GM12878 (cell line): ENCODE data around the gene HYPK. TPM values are rescaled to one million over a fixed set of nuclear protein-coding genes. Genes with fewer than 3 reads are reported as not detected.

Experiments used
- BHLHE40 ChIP-seq, 2 experiments: fragments of 450-650 bp in 1 of 2; IDR thresholded peaks; 2 replicates each; pipeline ENCODE4 v1.6.1; 2011 to 2017; ENCODE audit warnings: low read depth in 2 of 2, borderline replicate concordance in 1 of 2, improper control_type of control experiment in 1 of 2, low read length in 1 of 2, mild to moderate bottlenecking in 1 of 2
- BRCA1 ChIP-seq: IDR thresholded peaks from 2 replicates; pipeline ENCODE4 v1.6.1; 2011; ENCODE audit warnings: low read depth, low read length, improper control_type of control experiment
- EP300 ChIP-seq, 2 experiments: fragments of 150-350 bp in 1 of 2; IDR thresholded peaks; 2 replicates each; pipeline ENCODE4 v1.6.1; 2011 to 2012; ENCODE audit warnings: low read depth in 2 of 2, low read length in 2 of 2, borderline replicate concordance in 1 of 2, improper control_type of control experiment in 1 of 2, inconsistent platforms in 1 of 2; ENCODE audit not compliant: control insufficient read depth in 1 of 2
- FOXK2 ChIP-seq: fragments of 450-650 bp; IDR thresholded peaks from 2 replicates; pipeline ENCODE4 v1.6.1; 2017; ENCODE audit warnings: mild to moderate bottlenecking, moderate library complexity
- HDAC2 ChIP-seq: fragments of 200-600 bp; sonication (generic); IDR thresholded peaks from 2 replicates; pipeline ENCODE4 v1.6.1; 2017
- HSF1 ChIP-seq: fragments of 150-350 bp; IDR thresholded peaks from 2 replicates; pipeline ENCODE4 v1.6.1; 2014; ENCODE audit warnings: mild to moderate bottlenecking, low read depth, low read length
- IKZF1 ChIP-seq: fragments of 450-650 bp; conservative IDR thresholded peaks from 2 replicates; pipeline ENCODE4 v1.6.1; 2017; ENCODE audit warnings: antibody characterized with exemption, mild to moderate bottlenecking
- IKZF2 ChIP-seq, 2 experiments: fragments of 450-650 bp; IDR thresholded peaks; 2 replicates each; pipeline ENCODE4 v1.6.1; 2017; ENCODE audit warnings: mild to moderate bottlenecking in 2 of 2, moderate library complexity in 2 of 2
- MLLT1 ChIP-seq: fragments of 450-650 bp; IDR thresholded peaks from 2 replicates; pipeline ENCODE4 v1.6.1; 2016; ENCODE audit warnings: mild to moderate bottlenecking
- MXI1 ChIP-seq: fragments of 150-350 bp; IDR thresholded peaks from 2 replicates; pipeline ENCODE4 v1.6.1; 2011; ENCODE audit warnings: low read depth, mild to moderate bottlenecking, inconsistent platforms, low read length, improper control_type of control experiment
- NBN ChIP-seq: fragments of 450-650 bp; IDR thresholded peaks from 2 replicates; pipeline ENCODE4 v1.6.1; 2016
- NFYB ChIP-seq: IDR thresholded peaks from 2 replicates; pipeline ENCODE4 v1.6.1; 2011; ENCODE audit warnings: low read depth, mild to moderate bottlenecking, low read length, improper control_type of control experiment, moderate library complexity; ENCODE audit not compliant: insufficient read depth
- PKNOX1 ChIP-seq: fragments of 450-650 bp; IDR thresholded peaks from 2 replicates; pipeline ENCODE4 v1.6.1; 2016; ENCODE audit warnings: mild to moderate bottlenecking
- PML ChIP-seq: IDR thresholded peaks from 2 replicates; pipeline ENCODE4 v1.6.1; 2012; ENCODE audit warnings: low read length, inconsistent platforms
- POLR2A ChIP-seq: IDR thresholded peaks from 2 replicates; pipeline ENCODE4 v1.6.1; 2011; ENCODE audit warnings: low read depth, mild to moderate bottlenecking, low read length
- POLR2AphosphoS2 ChIP-seq: IDR thresholded peaks from 2 replicates; pipeline ENCODE4 v1.6.1; 2011; ENCODE audit warnings: low read depth, mild to moderate bottlenecking, low read length, improper control_type of control experiment, moderate library complexity
- RELA ChIP-seq: fragments of 450-650 bp; IDR thresholded peaks from 2 replicates; pipeline ENCODE4 v1.8.0; 2014; ENCODE audit warnings: borderline replicate concordance; ENCODE audit not compliant: partially characterized antibody
- SMC3 ChIP-seq: IDR thresholded peaks from 2 replicates; pipeline ENCODE4 v1.6.1; 2011; ENCODE audit warnings: low read length, improper control_type of control experiment, borderline replicate concordance
- ZNF24 ChIP-seq: fragments of 450-650 bp; IDR thresholded peaks from 2 replicates; pipeline ENCODE4 v1.6.1; 2017; ENCODE audit warnings: antibody characterized with exemption, mild to moderate bottlenecking
- ZNF274 ChIP-seq: IDR thresholded peaks from one replicate; pipeline ENCODE4 v1.8.0; 2011; ENCODE audit not compliant: insufficient read length, insufficient read depth
- ZNF687 ChIP-seq: fragments of 450-650 bp; IDR thresholded peaks from 2 replicates; pipeline ENCODE4 v1.6.1; 2017; ENCODE audit warnings: mild to moderate bottlenecking, moderate library complexity
- polyA plus RNA-seq, 11 experiments: library from polyadenylated mRNA; depleted of rRNA in 4 of 11; unstranded in 6 of 11; stranded (reverse) in 5 of 11; fragments of >200 nt; fragmentation: Nextera tagmentation in 4 of 11; fragmentation: Illumina TruSeq in 1 of 11; extraction: Ambion mirVana in 4 of 11; extraction: Trizol in 1 of 11; gene quantifications; 1 replicate in 1 of 11; 2 replicates in 10 of 11; pipeline versions ENCODE4 v1.2.1 to v1.2.3, GENCODE V29; 2011 to 2016; ENCODE audit warnings: inconsistent platforms in 2 of 11, missing spikeins in 2 of 11, low read depth in 1 of 11
- total RNA-seq, 4 experiments: library from RNA; depleted of rRNA in 3 of 4; stranded (reverse); fragments of >200 nt in 3 of 4; fragmentation: Illumina TruSeq in 1 of 4; extraction: Trizol in 1 of 4; gene quantifications; 2 replicates each; pipeline versions ENCODE4 v1.2.1 to v1.2.3, GENCODE V29; 2013 to 2021

Gene HYPK
- total and polyA plus RNA-seq, 10 of the 15 experiments (the other 5 are each of a cell fraction or from before 2014, with no cell fraction given): 8.0 to 38.4 (median 17.5) TPM

- TF ChIP-seq ZNF687: peak; percentile 57
- TF ChIP-seq FOXK2: no peak
- TF ChIP-seq NFYB: peak; percentile 77; the same call in 1 of the 2 replicates
- TF ChIP-seq SMC3: no peak
- TF ChIP-seq POLR2AphosphoS2: peak; percentile 90; the same call in 1 of the 2 replicates
- TF ChIP-seq HSF1: no peak
- no peak for TF ChIP-seq HDAC2
- peak; percentile 58 for TF ChIP-seq PKNOX1
- peak; percentile 88 for TF ChIP-seq NBN
- TF ChIP-seq BRCA1: no peak
- TF ChIP-seq PML: peak; percentile 88; the same call in 1 of the 2 replicates
- peak; percentile 90 for TF ChIP-seq RELA
- TF ChIP-seq POLR2A: peak; percentile 98
- peak; percentile 29 for TF ChIP-seq IKZF1
- no peak for TF ChIP-seq ZNF274
- TF ChIP-seq IKZF2 (IDR thresholded peaks at IDR 0.05): no peak; a peak in 1 of 4 replicates
- peak; percentile 96 to 99 for TF ChIP-seq BHLHE40 (IDR thresholded peaks at IDR 0.05; ENCODE audit: borderline replicate concordance in 1 of 2, low read depth in 2 of 2, low read length in 1 of 2)
- peak in 1 of 2 experiments; percentile 24; a peak in 1 of 4 replicates for TF ChIP-seq EP300 (IDR thresholded peaks at IDR 0.05; ENCODE audit: borderline replicate concordance in 1 of 2, control insufficient read depth in 1 of 2, low read depth in 2 of 2, low read length in 2 of 2)
- peak; percentile 27; the same call in 1 of the 2 replicates for TF ChIP-seq MXI1
- no peak for TF ChIP-seq ZNF24
- peak; percentile 87 for TF ChIP-seq MLLT1
Observed at GRCh38 chr15:43791993-43792760, 8.2 kb upstream of the HYPK start, which contains the start of gene SERF2 (continued).
